ENCODE data around the gene CEP170. TPM values are rescaled to one million over a fixed set of nuclear protein-coding genes. Genes with fewer than 3 reads are reported as not detected.
"Not testable (repeated sequence)": the region's sequence is repeated elsewhere in the genome, so short reads cannot be mapped to it uniquely, and the experiment has no call there.

Gene CEP170
- total RNA-seq, 1 experiment from 2014 or later: 101 TPM

DNA sequence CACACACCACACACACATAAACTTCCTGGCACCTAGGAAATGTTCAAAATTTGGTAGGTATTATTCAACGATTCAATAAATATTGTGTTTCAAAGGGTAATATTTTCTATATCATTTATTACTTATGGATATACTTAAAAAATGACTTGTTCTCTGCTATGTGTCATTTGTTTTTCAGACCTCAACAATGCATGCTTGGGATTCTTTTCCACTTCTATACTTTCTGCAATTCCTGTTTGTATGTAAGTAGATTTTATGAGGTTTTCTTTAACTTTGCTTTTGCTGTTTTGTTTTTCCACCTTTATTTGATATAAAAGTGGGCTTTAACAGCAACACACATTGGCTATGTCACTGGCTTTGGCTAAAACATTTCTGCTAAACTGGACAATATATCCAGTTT lies 3.5 kb downstream of the CEP170 start:
- in situ Hi-C loops (cut with HindIII; ENCODE audit: low pct_unique_long_range_greater_than_20kb, low sequenced_read_pairs): no loop called here
- DNase-seq (ENCODE audit: low read depth, low spot score): no peak

- no peak for DNase-seq (ENCODE audit: low read depth, low spot score)
- in situ Hi-C loops (cut with HindIII; ENCODE audit: low pct_unique_long_range_greater_than_20kb, low sequenced_read_pairs): no loop called here
These were observed 5.0 kb downstream of the CEP170 start for GRCh38 chr1:243250102-243250501.

- in situ Hi-C loops (cut with HindIII; ENCODE audit: low pct_unique_long_range_greater_than_20kb, low sequenced_read_pairs): no loop called here
- no peak for DNase-seq (ENCODE audit: low read depth, low spot score)
These were observed 5.9 kb downstream of the CEP170 start for GRCh38 chr1:243249214-243249613.

DNA sequence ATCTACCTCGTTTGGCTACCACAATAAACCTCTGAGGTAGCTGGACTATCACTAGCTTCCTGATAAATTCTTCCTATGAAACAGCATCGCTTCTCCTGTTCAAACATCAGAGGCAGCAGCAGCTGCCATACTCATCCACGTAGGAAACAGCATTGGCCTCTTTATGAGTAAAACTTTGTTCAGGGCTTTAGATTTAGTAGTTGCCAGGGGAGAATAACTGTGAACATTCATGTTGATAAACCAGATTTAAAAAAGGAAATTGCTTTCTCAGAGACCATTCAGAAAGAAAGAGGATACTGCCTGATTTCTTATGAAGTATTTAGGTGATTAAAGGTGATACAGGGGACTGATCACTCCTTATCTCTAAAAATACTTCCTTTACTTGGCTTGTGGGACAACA lies 7.2 kb downstream of the CEP170 start:
- in situ Hi-C loops (cut with HindIII; ENCODE audit: low pct_unique_long_range_greater_than_20kb, low sequenced_read_pairs): no loop called here
- no peak for DNase-seq (ENCODE audit: low read depth, low spot score)

DNA sequence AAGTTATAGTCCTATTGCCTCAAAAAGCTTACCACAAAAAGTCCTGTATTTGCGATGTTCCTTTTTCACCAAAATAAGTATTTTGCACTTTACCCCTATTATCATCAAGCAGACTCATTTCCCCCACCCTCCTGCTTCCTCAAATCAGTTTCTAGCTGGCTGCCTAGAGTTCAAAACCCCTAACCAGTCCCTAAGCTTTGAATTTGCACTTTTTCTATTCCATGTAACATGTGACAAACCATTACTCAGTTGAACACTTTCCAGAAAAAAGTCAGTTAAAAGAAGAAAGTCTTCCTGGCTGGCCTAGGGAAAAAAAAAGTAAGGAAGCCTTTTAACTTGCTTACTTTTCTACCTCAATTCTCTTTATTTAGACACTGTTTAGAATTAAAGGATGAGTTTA lies 8.2 kb downstream of the CEP170 start:
- in situ Hi-C loops (cut with HindIII; ENCODE audit: low pct_unique_long_range_greater_than_20kb, low sequenced_read_pairs): no loop called here
- DNase-seq (ENCODE audit: low read depth, low spot score): no peak

- DNase-seq (ENCODE audit: low read depth, low spot score): no peak
- in situ Hi-C loops (cut with HindIII; ENCODE audit: low pct_unique_long_range_greater_than_20kb, low sequenced_read_pairs): no loop called here
These were observed 10.6 kb downstream of the CEP170 start for GRCh38 chr1:243244432-243244841.

GRCh38 chr1:243236604-243237252 lies 18.4 kb downstream of the CEP170 start:
- in situ Hi-C loops (cut with HindIII; ENCODE audit: low pct_unique_long_range_greater_than_20kb, low sequenced_read_pairs): no loop called here
- peak; percentile 11 for DNase-seq (ENCODE audit: low read depth, low spot score)

DNA sequence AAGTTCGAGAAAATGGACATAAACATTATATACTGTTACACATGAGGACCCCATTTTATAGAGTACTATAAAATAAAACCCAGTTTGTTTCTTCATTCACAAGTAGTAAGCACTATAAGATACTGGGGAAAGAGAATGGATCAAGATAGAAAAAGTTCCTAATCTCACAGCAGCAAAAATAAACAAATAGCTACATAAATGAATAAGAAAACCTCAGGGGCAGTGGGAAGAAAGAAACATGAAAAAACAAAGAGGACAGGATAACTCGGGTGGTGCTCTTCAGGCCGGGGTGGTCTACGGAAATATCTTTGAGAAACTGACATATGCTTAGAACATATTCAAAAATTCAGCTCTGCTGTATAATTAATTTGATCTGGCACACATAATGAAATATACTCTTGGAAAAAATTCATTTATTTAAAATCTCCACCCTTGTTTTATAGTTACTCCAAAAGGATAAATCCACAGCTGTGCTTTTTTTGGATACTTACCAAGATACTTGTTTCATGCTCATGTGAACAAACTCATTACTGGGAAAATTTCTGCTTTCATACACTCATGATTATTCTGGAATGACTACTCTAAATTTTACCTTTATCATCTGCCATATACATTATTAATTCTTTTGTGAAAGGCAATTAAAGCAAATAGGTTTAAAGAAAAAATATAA lies 20.0 kb downstream of the CEP170 start:
- DNase-seq (ENCODE audit: low read depth, low spot score): no peak
- in situ Hi-C loops (cut with HindIII; ENCODE audit: low pct_unique_long_range_greater_than_20kb, low sequenced_read_pairs): no loop called here

GRCh38 chr1:243233908-243234307 lies 21.2 kb downstream of the CEP170 start:
- in situ Hi-C loops (cut with HindIII; ENCODE audit: low pct_unique_long_range_greater_than_20kb, low sequenced_read_pairs): no loop called here
- DNase-seq (ENCODE audit: low read depth, low spot score): no peak

GRCh38 chr1:243230914-243231313 lies 24.2 kb downstream of the CEP170 start:
- DNase-seq (ENCODE audit: low read depth, low spot score): peak; percentile 37
- in situ Hi-C loops (cut with HindIII; ENCODE audit: low pct_unique_long_range_greater_than_20kb, low sequenced_read_pairs): no loop called here

DNA sequence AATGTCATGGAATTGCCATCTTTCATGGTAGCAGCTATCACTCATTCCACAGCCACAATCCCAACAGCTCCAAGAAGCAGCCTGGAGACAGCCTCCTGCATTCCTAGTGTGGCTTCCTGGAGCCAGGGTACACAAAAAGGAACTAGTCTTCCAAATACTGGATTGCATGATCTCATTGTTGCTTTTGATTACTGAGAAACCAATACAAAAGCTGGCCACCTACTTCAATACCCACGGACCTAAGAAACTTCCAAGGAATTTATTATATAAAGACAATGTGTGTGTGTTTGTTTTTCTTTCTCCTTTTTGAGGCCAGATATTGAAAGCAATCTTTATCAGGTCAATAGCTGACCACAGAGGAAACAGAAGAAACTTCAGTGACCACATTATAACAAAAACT lies 25.6 kb downstream of the CEP170 start:
- no peak for DNase-seq (ENCODE audit: low read depth, low spot score)
- in situ Hi-C loops (cut with HindIII; ENCODE audit: low pct_unique_long_range_greater_than_20kb, low sequenced_read_pairs): no loop called here

GRCh38 chr1:243227622-243228021 lies 27.5 kb downstream of the CEP170 start:
- in situ Hi-C loops (cut with HindIII; ENCODE audit: low pct_unique_long_range_greater_than_20kb, low sequenced_read_pairs): no loop called here
- no peak for DNase-seq (ENCODE audit: low read depth, low spot score)

DNA sequence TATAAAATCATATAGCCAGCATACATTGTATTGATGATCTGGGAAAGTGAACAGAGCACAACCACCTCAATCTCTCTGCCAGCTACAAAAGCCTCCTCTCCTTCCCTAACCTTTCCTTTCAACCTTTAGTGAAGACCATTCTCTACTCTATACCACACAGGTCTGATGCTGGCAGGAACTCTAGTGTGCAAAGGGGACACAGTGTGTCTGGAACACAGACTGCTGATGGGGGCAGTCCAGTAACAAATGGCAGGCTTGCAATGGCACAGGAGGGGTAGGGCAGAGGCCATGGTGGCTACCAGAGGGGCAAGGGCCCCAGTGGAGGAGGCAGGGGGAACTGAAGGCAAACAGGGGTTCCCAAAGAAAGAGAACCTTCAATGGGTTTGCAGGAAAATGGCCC lies 37.0 kb downstream of the CEP170 start:
- no peak for DNase-seq (ENCODE audit: low read depth, low spot score)

DNA sequence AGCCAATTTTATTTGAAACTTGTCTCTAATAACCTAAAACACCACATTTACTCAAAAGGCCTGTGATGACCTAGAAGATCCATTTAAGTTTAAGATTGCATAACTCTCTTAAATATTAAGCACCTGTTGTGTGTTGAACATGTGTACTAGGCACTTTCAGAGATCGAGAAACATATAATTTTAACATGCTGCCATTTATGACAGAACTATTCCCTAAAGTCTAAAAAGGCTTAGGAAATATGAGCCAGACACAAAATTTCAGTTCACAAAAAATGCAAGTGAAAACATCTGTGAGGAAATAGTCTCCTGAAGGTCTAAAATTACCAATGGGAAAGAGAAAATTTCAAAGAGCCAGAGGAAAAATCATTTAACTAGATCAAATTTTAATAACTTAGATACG lies 37.7 kb downstream of the CEP170 start:
- in situ Hi-C loops (cut with HindIII; ENCODE audit: low pct_unique_long_range_greater_than_20kb, low sequenced_read_pairs): no loop called here

More for the DNA sequence above, 37.0 kb downstream of the CEP170 start:
- in situ Hi-C loops (cut with HindIII; ENCODE audit: low pct_unique_long_range_greater_than_20kb, low sequenced_read_pairs): no loop called here

GRCh38 chr1:243216741-243217140 lies 38.3 kb downstream of the CEP170 start:
- DNase-seq (ENCODE audit: low read depth, low spot score): no peak
- in situ Hi-C loops (cut with HindIII; ENCODE audit: low pct_unique_long_range_greater_than_20kb, low sequenced_read_pairs): no loop called here

More for the DNA sequence above, 37.7 kb downstream of the CEP170 start:
- no peak for DNase-seq (ENCODE audit: low read depth, low spot score)

DNA sequence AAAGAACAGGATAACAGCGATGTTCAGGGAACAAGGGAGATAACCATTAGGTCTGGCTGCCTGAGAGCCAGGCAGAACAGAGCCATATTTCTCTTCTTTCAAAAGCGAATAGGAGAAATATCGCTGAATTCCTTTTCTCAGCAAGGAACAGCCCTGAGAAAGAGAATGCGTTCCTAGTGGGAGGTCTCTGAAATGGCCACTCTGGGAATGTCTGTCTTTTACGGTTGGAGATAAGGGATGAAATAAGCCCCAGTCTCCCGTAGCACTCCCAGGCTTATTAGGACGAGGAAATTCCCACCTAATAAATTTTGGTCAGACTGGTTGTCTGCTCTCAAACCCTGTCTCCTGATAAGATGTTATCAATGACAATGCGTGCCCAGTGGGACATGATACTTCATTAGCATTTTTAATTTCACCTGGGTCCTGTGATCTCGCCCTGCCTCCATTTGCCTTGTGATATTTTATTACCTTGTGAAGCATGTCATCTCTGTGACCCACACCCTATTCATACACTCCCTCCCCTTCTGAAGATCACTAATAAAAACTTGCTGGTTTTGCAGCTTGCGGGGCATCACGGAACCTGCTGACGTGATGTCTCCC lies 39.7 kb downstream of the CEP170 start:
- DNase-seq (ENCODE audit: low read depth, low spot score); in situ Hi-C loops (cut with HindIII; ENCODE audit: low pct_unique_long_range_greater_than_20kb, low sequenced_read_pairs): not testable (repeated sequence)

DNA sequence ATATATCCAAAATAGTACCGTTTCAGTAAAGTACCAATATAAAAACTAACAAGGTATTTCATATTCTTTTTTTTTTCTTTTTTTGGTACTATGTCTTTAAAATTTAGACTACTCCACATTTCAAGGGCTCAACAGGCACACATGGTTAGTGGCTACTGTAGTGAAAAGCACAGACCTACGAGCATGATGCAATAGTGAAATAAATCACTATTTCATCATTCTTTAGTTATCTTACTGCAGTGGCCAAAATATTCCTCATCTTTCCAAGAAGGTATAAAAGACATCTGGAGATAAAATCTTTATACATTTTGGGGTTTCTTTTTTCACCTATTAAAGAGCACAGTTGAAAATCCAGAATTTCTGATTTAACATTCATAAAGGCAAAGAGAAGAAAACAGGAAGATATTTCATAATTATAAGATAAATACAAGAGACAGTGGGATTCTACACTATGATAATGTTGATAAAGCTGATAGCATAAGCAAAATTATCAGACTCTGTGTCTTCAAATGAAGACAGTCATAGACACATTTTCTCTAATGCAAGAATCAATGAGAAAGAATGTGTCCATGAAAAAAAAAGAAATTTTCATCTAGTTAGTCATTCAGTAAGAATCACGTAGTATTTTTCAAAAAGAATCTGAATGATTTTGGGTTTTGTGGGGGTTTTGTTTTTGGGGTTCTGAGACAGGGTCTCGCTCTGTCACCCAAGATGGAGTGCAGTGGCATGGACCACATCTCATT lies 41.9 kb downstream of the CEP170 start:
- no peak for DNase-seq (ENCODE audit: low read depth, low spot score)
- in situ Hi-C loops (cut with HindIII; ENCODE audit: low pct_unique_long_range_greater_than_20kb, low sequenced_read_pairs): no loop called here

GRCh38 chr1:243211984-243212383 lies 43.1 kb downstream of the CEP170 start:
- in situ Hi-C loops (cut with HindIII; ENCODE audit: low pct_unique_long_range_greater_than_20kb, low sequenced_read_pairs): not testable (repeated sequence)
- peak; percentile 35 for DNase-seq (ENCODE audit: low read depth, low spot score)

All from SK-MEL-5 (cell line).